GM13977 (cell line): Measurements from ENCODE around the gene MYH7B.

Experiments
- DNase-seq: peaks from one replicate; pipeline ENCODE4 v3.0.0; 2012; ENCODE audit warnings: low spot score
- CTCF ChIP-seq: IDR thresholded peaks from 2 replicates; pipeline ENCODE4 v1.5.1; 2012; ENCODE audit warnings: mild to moderate bottlenecking, control low read depth; ENCODE audit not compliant: insufficient read depth; ENCODE audit errors: extremely low read depth, missing control alignments
- in situ Hi-C: fragments of 300-500 bp; cut with MboI; formaldehyde crosslinking; loops from one replicate; pipeline ENCODE4 v1.12.0; 2022; ENCODE audit warnings: low sequenced_read_pairs, low pct_unique_long_range_greater_than_20kb, mixed read lengths, inconsistent platforms; ENCODE audit not compliant: unreplicated experiment

Gene MYH7B

GRCh38 chr20:34955231-34956040, at the start of gene MYH7B, which contains the start of gene GSS:
MYH7B (plus strand) TSS chr20:34955868; CDS start chr20:34978006, 22,138 bp downstream.
GSS (minus strand) TSS chr20:34955806; CDS start chr20:34951852, 3,954 bp downstream.
- DNase-seq: peak; percentile 94
- in situ Hi-C loops: no loop called here
- TF ChIP-seq CTCF: peak; percentile 49

- no peak for DNase-seq
- TF ChIP-seq CTCF: no peak
- in situ Hi-C loops: no loop called here
Observed at GRCh38 chr20:34907616-34908469, 47.8 kb upstream of the MYH7B start.

GRCh38 chr20:34915131-34915530, 40.5 kb upstream of the MYH7B start:
- DNase-seq: no peak
- no peak for TF ChIP-seq CTCF
- in situ Hi-C loops: no loop called here

GRCh38 chr20:34915749-34916455, 39.8 kb upstream of the MYH7B start:
- DNase-seq: no peak
- TF ChIP-seq CTCF: no peak
- in situ Hi-C loops: no loop called here

- DNase-seq: no peak
- in situ Hi-C loops: no loop called here
- TF ChIP-seq CTCF: no peak
Observed at GRCh38 chr20:34916774-34917354, 38.8 kb upstream of the MYH7B start.

GRCh38 chr20:34920055-34920454, 35.6 kb upstream of the MYH7B start:
- no peak for TF ChIP-seq CTCF
- in situ Hi-C loops: no loop called here
- no peak for DNase-seq
